A549 (cell line): Measurements from ENCODE around the gene NTM. TPM values are rescaled to one million over a fixed set of nuclear protein-coding genes. Genes with fewer than 3 reads are reported as not detected.

Experiments used
- ATAC-seq, 2 experiments: fragments of 200-7000 bp in 1 of 2; fragments of >200 bp in 1 of 2; cut with Nextera tagmentation in 1 of 2; cut with Tn5 transposase in 1 of 2; 3 replicates each; pipeline versions ENCODE4 v1.8.0 to v1.9.1; 2018 to 2020; ENCODE audit warnings: mild to moderate bottlenecking in 1 of 2, moderate library complexity in 1 of 2
- CTCF ChIA-PET: fragments of 300-600 bp; sonication (Branson Sonifier 250); formaldehyde crosslinking; extraction: SDS; loops from one replicate; lab custom pipeline; 2021; ENCODE audit warnings: antibody characterized with exemption, inconsistent platforms; lab: Yijun Ruan, JAX
- POLR2A ChIA-PET: fragments of 350-600 bp; formaldehyde crosslinking; extraction: SDS; loops from one replicate; lab custom pipeline; 2021; ENCODE audit warnings: antibody characterized with exemption, inconsistent platforms; lab: Yijun Ruan, JAX
- DNase-seq, 2 experiments: peaks; one replicate each; pipeline versions ENCODE4 v3.0.0 to v3.0.0-alpha.2; 2011 to 2016; ENCODE audit warnings: low read depth in 1 of 2, low spot score in 1 of 2
- FAIRE-seq: peaks from 2 replicates; lab custom pipeline; 2011; peaks lifted over from hg19 to GRCh38; lab: Jason Lieb, UNC
- H3K27ac ChIP-seq, 2 experiments: fragments of >200 bp; sonication (Bioruptor Twin); formaldehyde crosslinking; 3 replicates each; pipeline ENCODE4 v1.5.1; 2016 to 2017
- H3K4me1 ChIP-seq: fragments of >200 bp; sonication (Bioruptor Twin); formaldehyde crosslinking; 3 replicates; pipeline ENCODE4 v1.6.1; 2016
- H3K4me2 ChIP-seq: fragments of >200 bp; sonication (Bioruptor Twin); formaldehyde crosslinking; 3 replicates; pipeline ENCODE4 v1.6.1; 2016
- H3K4me3 ChIP-seq: fragments of >200 bp; sonication (Bioruptor Twin); formaldehyde crosslinking; 3 replicates; pipeline ENCODE4 v1.5.1; 2016
- H3K9me3 ChIP-seq: fragments of >200 bp; sonication (Bioruptor Twin); formaldehyde crosslinking; 3 replicates; pipeline ENCODE4 v1.6.1; 2016
- CBX2 ChIP-seq: fragments of 200-600 bp; sonication (generic); IDR thresholded peaks from 2 replicates; pipeline ENCODE4 v1.6.1; 2016; ENCODE audit warnings: low read depth, mild to moderate bottlenecking, borderline replicate concordance
- CBX8 ChIP-seq: fragments of 200-600 bp; sonication (generic); IDR thresholded peaks from 2 replicates; pipeline ENCODE4 v1.6.1; 2016
- CEBPB ChIP-seq, 2 experiments: fragments of >200 bp in 1 of 2; sonication (Bioruptor Twin) in 1 of 2; formaldehyde crosslinking in 1 of 2; IDR thresholded peaks; 2 replicates each; pipeline ENCODE4 v1.6.1; 2012 to 2016
- CHD4 ChIP-seq: fragments of 200-600 bp; sonication (generic); IDR thresholded peaks from 2 replicates; pipeline ENCODE4 v1.6.1; 2016; ENCODE audit warnings: antibody characterized with exemption, mild to moderate bottlenecking, borderline replicate concordance
- FOSL2 ChIP-seq, 2 experiments: fragments of 450-650 bp in 1 of 2; fragments of >200 bp in 1 of 2; sonication (Bioruptor Twin) in 1 of 2; formaldehyde crosslinking; IDR thresholded peaks; 2 replicates each; pipeline versions ENCODE4 v1.5.0 to v1.6.1; 2016 to 2020; ENCODE audit warnings: mild to moderate bottlenecking in 1 of 2, moderate library complexity in 1 of 2
- FOXS1 ChIP-seq: fragments of 250-450 bp; sonication (Bioruptor Pico); IDR thresholded peaks from 2 replicates; pipeline ENCODE4 v1.5.0; 2020; ENCODE audit warnings: mild to moderate bottlenecking, moderate library complexity
- GATA3 ChIP-seq: IDR thresholded peaks from 2 replicates; pipeline ENCODE4 v1.6.1; 2012; ENCODE audit warnings: borderline replicate concordance
- HOXB5 ChIP-seq: fragments of 250-450 bp; sonication (Bioruptor Pico); IDR thresholded peaks from 2 replicates; pipeline ENCODE4 v1.5.0; 2020; ENCODE audit warnings: mild to moderate bottlenecking, moderate library complexity
- JUN ChIP-seq, 2 experiments: fragments of >200 bp; sonication (Bioruptor Twin); formaldehyde crosslinking; IDR thresholded peaks; 2 replicates in 1 of 2; 3 replicates in 1 of 2; pipeline ENCODE4 v1.6.1; 2016 to 2017
- JUNB ChIP-seq: fragments of >200 bp; sonication (Bioruptor Twin); formaldehyde crosslinking; IDR thresholded peaks from 2 replicates; pipeline ENCODE4 v1.6.1; 2016
- MAFK ChIP-seq: fragments of 450-650 bp; IDR thresholded peaks from 2 replicates; pipeline ENCODE4 v1.6.1; 2014; ENCODE audit not compliant: partially characterized antibody
- NFE2L2 ChIP-seq: fragments of 150-350 bp; conservative IDR thresholded peaks from 2 replicates; pipeline ENCODE4 v1.6.1; 2014; ENCODE audit warnings: low read length
- NPAS2 ChIP-seq: fragments of 250-450 bp; sonication (Bioruptor Pico); IDR thresholded peaks from 2 replicates; pipeline ENCODE4 v1.8.0; 2022; ENCODE audit warnings: mild to moderate bottlenecking, moderate library complexity, borderline replicate concordance
- PHF8 ChIP-seq: fragments of 200-600 bp; sonication (generic); IDR thresholded peaks from 2 replicates; pipeline ENCODE4 v1.6.1; 2016; ENCODE audit warnings: low read depth, mild to moderate bottlenecking, antibody characterized with exemption, moderate library complexity, borderline replicate concordance
- POLR2A ChIP-seq: IDR thresholded peaks from 2 replicates; pipeline ENCODE4 v1.6.1; 2012; ENCODE audit warnings: mild to moderate bottlenecking, low read length
- POLR2AphosphoS2 ChIP-seq: conservative IDR thresholded peaks from 2 replicates; pipeline ENCODE4 v1.6.1; 2012; ENCODE audit warnings: low read length, improper control_type of control experiment, inconsistent platforms
- RARB ChIP-seq: fragments of 250-450 bp; sonication (Bioruptor Pico); IDR thresholded peaks from 2 replicates; pipeline ENCODE4 v1.8.0; 2021; ENCODE audit warnings: mild to moderate bottlenecking, moderate library complexity
- RCOR1 ChIP-seq: fragments of 150-350 bp; IDR thresholded peaks from 2 replicates; pipeline ENCODE4 v1.6.1; 2014; ENCODE audit warnings: antibody characterized with exemption, low read length, low read depth
- RFX5 ChIP-seq: fragments of 450-650 bp; IDR thresholded peaks from 2 replicates; pipeline ENCODE4 v1.7.1; 2014; ENCODE audit warnings: antibody characterized with exemption, mild to moderate bottlenecking, moderate library complexity
- SMC3 ChIP-seq: fragments of >200 bp; sonication (Bioruptor Twin); formaldehyde crosslinking; IDR thresholded peaks from 3 replicates; pipeline ENCODE4 v1.6.1; 2018; ENCODE audit warnings: inconsistent platforms
- WGBS: methylation state at CpG from one replicate; pipeline ENCODE4 v1.1.6; 2017; ENCODE audit errors: missing lambda C conversion rate; 5-methylcytosine and 5-hydroxymethylcytosine counted together
- polyA plus RNA-seq, 4 experiments: library from polyadenylated mRNA; depleted of rRNA in 3 of 4; stranded (reverse); fragments of >200 nt; fragmentation: RNase III in 1 of 4; extraction: RNeasy Plus Mini Kit Qiagen cat#74134 plus additional on column Dnase treatment in 1 of 4; gene quantifications; 2 replicates in 3 of 4; 3 replicates in 1 of 4; pipeline ENCODE4 v1.2.3, GENCODE V29; 2011 to 2017
- TF ChIP-seq, protein P1 (sequence below): fragments of >200 bp; sonication (Bioruptor Twin); formaldehyde crosslinking; IDR thresholded peaks from 2 replicates; pipeline ENCODE4 v1.6.1; 2016
- TF ChIP-seq, protein P2 (sequence below): IDR thresholded peaks from 2 replicates; pipeline ENCODE4 v1.6.1; 2012
- TF ChIP-seq, protein P3 (sequence below): fragments of 250-450 bp; sonication (Bioruptor Pico); IDR thresholded peaks from 2 replicates; pipeline ENCODE4 v1.5.0; 2020; ENCODE audit warnings: low read depth, mild to moderate bottlenecking, moderate library complexity
- TF ChIP-seq, protein P4 (sequence below): fragments of 150-350 bp; IDR thresholded peaks from 2 replicates; pipeline ENCODE4 v1.6.1; 2014; ENCODE audit warnings: low read depth, mild to moderate bottlenecking, low read length

Gene NTM
- polyA plus RNA-seq, 2 of the 4 experiments (the other 2 are of a cell fraction) = not detected

DNA sequence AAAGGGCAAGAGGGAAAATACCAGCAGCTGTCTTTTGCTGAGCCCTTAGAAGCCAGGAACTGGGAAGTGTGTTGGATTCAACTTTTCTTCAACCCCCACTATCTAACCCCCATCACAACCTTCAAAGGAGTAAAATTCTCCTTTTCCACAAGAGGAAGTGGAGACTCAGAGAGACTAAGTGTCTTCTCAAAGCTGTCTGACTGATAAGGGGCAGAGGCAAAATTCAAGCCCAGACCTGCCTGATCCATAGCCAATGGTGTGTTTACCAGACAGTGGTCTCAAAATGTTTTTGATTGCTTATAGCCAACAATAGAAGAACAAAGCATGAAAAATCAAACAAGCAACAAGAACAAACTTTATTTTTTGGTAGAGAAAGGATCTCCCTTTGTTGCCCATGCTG, 707.0 kb downstream of the NTM start:
- Histone ChIP-seq H3K9me3 (no peaks in the 10 kb centered on the region), H3K4me1 (no peaks in the 10 kb centered on the region), H3K4me2 (no peak overlapping the region), H3K4me3 (no peak overlapping the region), H3K27ac (no peak overlapping the region)
- ATAC-seq (no peak), DNase-seq (no peak), FAIRE-seq (no peak)
- POLR2A ChIA-PET = no interaction called here
- CTCF ChIA-PET = no interaction called here
- no peak for TF ChIP-seq RARB (CRISPR knock-in tag)
- TF ChIP-seq JUN (IDR thresholded peaks at IDR 0.05) = no peak
- TF ChIP-seq RFX5 = no peak
- TF ChIP-seq HOXB5 = no peak
- TF ChIP-seq, protein P1, sequence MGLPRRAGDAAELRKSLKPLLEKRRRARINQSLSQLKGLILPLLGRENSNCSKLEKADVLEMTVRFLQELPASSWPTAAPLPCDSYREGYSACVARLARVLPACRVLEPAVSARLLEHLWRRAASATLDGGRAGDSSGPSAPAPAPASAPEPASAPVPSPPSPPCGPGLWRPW = no peak

DNA sequence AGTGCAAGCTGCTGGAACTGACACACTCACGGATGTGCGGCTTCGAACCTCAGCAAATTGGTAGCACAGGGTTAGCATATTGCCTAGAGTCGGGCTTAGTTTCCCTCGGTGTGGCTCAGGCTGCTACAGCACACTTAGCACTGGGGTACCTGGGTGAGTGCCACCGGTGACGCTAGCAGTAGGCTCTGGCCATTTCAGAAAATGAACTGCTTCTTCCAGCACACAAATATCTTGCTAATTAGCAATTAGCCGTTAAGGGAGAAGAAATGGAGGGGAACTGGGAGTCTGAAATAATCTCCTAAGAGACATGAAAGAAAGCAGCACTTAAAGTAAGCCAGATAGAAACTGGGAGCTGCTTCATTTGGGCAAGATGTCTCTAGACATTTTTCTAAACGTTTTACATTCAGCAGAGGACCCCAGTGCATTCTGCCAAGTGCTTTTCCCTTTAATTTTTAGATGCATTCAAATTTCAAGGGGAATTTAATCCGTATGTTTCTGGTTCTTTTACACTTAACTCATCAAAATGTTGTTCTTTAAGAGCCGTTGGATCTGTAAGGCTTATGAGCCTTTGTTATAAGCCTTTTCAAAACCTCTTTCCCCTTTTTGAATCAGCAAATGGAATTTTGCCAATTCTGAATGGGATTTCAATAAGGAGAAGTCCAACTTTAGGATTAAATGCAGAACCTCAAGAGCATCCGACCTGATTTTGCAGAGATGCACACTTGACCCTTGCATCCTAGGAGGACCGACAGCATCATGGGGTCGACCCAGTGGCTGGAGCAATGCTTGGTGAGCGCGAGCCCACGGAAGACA, 708.1 kb downstream of the NTM start:
- Histone ChIP-seq H3K9me3 (no peaks in the 10 kb centered on the region), H3K4me1 (no peaks in the 10 kb centered on the region), H3K4me2 (no peak overlapping the region), H3K4me3 (no peak overlapping the region), H3K27ac (no peak overlapping the region)
- POLR2A ChIA-PET = no interaction called here
- no peak for TF ChIP-seq HOXB5
- no peak for TF ChIP-seq RCOR1
- no peak for TF ChIP-seq POLR2AphosphoS2
- TF ChIP-seq CBX8 = no peak
- DNase-seq = no peak
- CTCF ChIA-PET = no interaction called here
- FAIRE-seq = no peak
- no peak for ATAC-seq
- 12% methylated on average over 12 of the region's 17 CpGs for WGBS

DNA sequence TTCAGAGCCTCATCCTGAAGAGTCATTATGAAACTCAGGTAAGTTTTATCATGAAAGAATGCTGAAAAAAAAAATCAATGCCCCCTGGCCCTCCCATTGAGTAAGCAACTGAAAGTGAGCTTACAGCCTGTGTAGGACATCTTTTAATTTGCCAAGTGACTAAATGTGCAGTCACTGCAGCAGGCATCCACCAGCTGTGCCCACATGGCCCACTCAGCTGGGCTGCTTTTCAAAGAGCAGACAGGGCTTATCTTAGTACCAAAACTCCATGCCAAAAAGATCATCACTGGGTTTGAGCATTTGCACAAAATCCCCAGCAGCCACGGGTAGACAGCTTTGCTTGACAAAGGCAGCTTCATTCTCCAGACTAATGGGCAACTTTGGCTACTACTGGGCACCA, 709.7 kb downstream of the NTM start:
- DNase-seq (no peak), FAIRE-seq (no peak), ATAC-seq (no peak)
- 0% methylated on average over 1 of the region's 1 CpG for WGBS
- Histone ChIP-seq H3K27ac (no peak overlapping the region), H3K9me3 (no peaks in the 10 kb centered on the region), H3K4me1 (no peaks in the 10 kb centered on the region), H3K4me3 (no peak overlapping the region), H3K4me2 (no peak overlapping the region)
- ChIA-PET POLR2A (no interaction called here), CTCF (no interaction called here)
- TF ChIP-seq FOSL2 (IDR thresholded peaks at IDR 0.05) = no peak
- no peak for TF ChIP-seq FOSL2 (CRISPR knock-in tag; IDR thresholded peaks at IDR 0.05)
- TF ChIP-seq, protein P2, sequence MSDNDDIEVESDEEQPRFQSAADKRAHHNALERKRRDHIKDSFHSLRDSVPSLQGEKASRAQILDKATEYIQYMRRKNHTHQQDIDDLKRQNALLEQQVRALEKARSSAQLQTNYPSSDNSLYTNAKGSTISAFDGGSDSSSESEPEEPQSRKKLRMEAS = no peak
- TF ChIP-seq GATA3 = no peak
- no peak for TF ChIP-seq JUNB
- TF ChIP-seq NPAS2 (CRISPR knock-in tag) = no peak
- TF ChIP-seq NFE2L2 = no peak
- TF ChIP-seq CBX2 = no peak
- TF ChIP-seq CEBPB (IDR thresholded peaks at IDR 0.05) = no peak
- no peak for TF ChIP-seq SMC3
- TF ChIP-seq, protein P3, sequence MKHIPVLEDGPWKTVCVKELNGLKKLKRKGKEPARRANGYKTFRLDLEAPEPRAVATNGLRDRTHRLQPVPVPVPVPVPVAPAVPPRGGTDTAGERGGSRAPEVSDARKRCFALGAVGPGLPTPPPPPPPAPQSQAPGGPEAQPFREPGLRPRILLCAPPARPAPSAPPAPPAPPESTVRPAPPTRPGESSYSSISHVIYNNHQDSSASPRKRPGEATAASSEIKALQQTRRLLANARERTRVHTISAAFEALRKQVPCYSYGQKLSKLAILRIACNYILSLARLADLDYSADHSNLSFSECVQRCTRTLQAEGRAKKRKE (CRISPR knock-in tag) = no peak
- TF ChIP-seq PHF8 = no peak
- no peak for TF ChIP-seq MAFK
- no peak for TF ChIP-seq CHD4
- TF ChIP-seq FOXS1 (CRISPR knock-in tag) = no peak
- no peak for TF ChIP-seq POLR2A
- TF ChIP-seq, protein P4, sequence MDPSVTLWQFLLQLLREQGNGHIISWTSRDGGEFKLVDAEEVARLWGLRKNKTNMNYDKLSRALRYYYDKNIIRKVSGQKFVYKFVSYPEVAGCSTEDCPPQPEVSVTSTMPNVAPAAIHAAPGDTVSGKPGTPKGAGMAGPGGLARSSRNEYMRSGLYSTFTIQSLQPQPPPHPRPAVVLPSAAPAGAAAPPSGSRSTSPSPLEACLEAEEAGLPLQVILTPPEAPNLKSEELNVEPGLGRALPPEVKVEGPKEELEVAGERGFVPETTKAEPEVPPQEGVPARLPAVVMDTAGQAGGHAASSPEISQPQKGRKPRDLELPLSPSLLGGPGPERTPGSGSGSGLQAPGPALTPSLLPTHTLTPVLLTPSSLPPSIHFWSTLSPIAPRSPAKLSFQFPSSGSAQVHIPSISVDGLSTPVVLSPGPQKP = no peak
- TF ChIP-seq RFX5 = no peak
